GM12892 (cell line): ENCODE data around the gene CBX4.

ENCODE experiments used
- POLR2A ChIP-seq: IDR thresholded peaks from 2 replicates; pipeline ENCODE4 v1.6.1; 2011; ENCODE audit warnings: low read depth, low read length, control low read depth
- POLR2AphosphoS5 ChIP-seq: IDR thresholded peaks from 2 replicates; pipeline ENCODE4 v1.6.1; 2011; ENCODE audit warnings: low read depth, low read length, control low read depth

DNA sequence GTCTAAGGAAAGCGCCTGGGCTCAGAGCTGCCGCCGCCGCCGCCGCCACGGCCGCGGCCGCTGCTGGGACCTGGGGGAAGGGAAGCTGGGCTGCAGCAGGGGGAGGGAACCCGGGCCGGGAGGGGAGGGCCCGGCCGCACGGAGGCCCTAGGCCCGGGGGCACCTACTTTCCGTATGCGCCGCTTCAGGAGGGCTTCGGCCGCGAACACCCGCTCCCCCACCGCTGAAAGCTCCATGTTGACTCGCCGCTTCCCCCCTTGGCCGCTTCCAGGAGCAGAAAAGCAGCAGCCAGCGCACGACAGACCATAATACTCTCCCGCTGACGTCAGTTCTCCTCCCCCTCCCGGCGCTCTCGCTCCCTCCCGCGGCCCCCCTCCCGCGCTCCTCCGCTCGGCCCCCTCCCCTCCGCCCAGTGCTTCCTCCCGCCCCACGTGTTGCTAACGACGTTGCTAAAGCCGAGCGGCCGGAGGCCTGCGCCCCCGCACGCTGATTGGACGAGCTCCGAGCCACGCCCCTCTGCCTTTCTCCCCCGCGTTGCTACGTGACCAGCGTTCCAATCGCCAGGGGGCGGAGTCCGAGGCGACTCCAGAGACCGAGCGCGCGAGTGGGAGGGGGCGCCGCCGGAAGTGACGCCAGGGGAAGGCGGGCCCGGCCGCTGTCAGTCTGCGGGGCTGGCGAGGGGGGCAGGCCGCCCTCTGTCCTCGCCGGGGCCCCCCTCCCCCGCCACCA is 42.3 kb downstream of the CBX4 start, which contains the start of gene CBX8:
- TF ChIP-seq POLR2A: peak; percentile 65; the same call in 1 of the 2 replicates
- peak; percentile 35; the same call in 1 of the 2 replicates for TF ChIP-seq POLR2AphosphoS5
